ENCODE data around the gene SLC35F4.

DNA sequence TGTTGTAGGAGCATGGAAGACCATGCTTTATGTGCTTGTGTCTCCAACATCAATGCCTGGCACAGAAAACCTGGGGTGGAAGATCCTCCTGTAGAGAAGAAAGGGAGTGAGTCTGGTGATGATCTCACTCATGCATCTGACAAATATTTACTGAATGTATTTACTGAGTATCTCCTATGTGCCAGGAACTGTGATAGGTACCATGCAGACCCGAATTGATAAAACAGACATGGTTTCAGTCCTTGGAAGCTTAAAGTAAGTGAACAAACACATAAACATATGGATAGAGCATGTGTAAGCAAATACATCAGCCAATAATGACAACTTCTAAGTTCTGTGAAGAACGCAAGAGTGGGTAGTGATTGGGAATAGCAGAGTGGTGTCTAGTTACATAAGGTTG lies 255.3 kb downstream of the SLC35F4 start:
- TF ChIP-seq TCF7L2 (IDR thresholded peaks at IDR 0.05; ENCODE audit: borderline replicate concordance, extremely low read depth, insufficient read depth, insufficient read length) (no peak), RAD21 (IDR thresholded peaks at IDR 0.05; ENCODE audit: low read depth) (no peak)
- TF ChIP-seq, protein P1, sequence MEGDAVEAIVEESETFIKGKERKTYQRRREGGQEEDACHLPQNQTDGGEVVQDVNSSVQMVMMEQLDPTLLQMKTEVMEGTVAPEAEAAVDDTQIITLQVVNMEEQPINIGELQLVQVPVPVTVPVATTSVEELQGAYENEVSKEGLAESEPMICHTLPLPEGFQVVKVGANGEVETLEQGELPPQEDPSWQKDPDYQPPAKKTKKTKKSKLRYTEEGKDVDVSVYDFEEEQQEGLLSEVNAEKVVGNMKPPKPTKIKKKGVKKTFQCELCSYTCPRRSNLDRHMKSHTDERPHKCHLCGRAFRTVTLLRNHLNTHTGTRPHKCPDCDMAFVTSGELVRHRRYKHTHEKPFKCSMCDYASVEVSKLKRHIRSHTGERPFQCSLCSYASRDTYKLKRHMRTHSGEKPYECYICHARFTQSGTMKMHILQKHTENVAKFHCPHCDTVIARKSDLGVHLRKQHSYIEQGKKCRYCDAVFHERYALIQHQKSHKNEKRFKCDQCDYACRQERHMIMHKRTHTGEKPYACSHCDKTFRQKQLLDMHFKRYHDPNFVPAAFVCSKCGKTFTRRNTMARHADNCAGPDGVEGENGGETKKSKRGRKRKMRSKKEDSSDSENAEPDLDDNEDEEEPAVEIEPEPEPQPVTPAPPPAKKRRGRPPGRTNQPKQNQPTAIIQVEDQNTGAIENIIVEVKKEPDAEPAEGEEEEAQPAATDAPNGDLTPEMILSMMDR (IDR thresholded peaks at IDR 0.05 in 2 of 3, conservative IDR thresholded peaks at IDR 0.05 in 1 of 3; ENCODE audit: borderline replicate concordance in 1 of 3, insufficient read depth in 1 of 3, low read depth in 2 of 3, low read length in 2 of 3): no peak
